IMR-90 (cell line): Measurements from ENCODE around the gene ASRGL1.

Source experiments
- BHLHE40 ChIP-seq: fragments of 150-350 bp; IDR thresholded peaks from 2 replicates; pipeline ENCODE4 v1.6.1; 2016; ENCODE audit warnings: mild to moderate bottlenecking, low read depth, low read length
- MXI1 ChIP-seq: IDR thresholded peaks from 2 replicates; pipeline ENCODE4 v1.6.1; 2012; ENCODE audit warnings: low read depth, mild to moderate bottlenecking, low read length, moderate library complexity, borderline replicate concordance
- POLR2A ChIP-seq: IDR thresholded peaks from 2 replicates; pipeline ENCODE4 v1.6.1; 2012; ENCODE audit warnings: mild to moderate bottlenecking, low read depth, low read length
- TF ChIP-seq, protein P1 (sequence below): conservative IDR thresholded peaks from 2 replicates; pipeline ENCODE4 v1.5.1; 2012; ENCODE audit warnings: mild to moderate bottlenecking, low read depth, low read length, improper control_type of control experiment
- TF ChIP-seq, protein P2 (sequence below): fragments of 150-350 bp; IDR thresholded peaks from 2 replicates; pipeline ENCODE4 v1.6.1; 2017; ENCODE audit warnings: mild to moderate bottlenecking, antibody characterized with exemption, low read length, low read depth

DNA sequence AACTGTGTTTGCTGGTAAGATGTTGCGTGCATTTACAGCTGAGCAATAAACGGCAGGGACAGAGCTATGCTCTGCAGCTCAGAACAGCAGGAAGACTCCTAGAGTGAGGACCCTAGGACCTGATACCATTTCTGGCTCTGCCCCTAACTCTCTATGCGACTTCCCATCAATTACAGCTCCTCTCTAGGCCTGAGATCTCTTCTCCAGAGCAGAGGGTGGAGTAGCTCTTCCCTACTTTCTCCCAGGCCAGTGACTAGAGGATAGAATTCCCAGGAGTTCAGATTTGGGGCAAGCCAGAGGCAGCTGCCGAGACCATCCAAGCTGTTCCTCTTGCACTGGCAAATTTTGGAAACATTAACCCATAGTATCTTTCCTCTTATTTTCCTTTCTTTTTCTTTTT lies 68.8 kb downstream of the ASRGL1 start:
- TF ChIP-seq, protein P1, sequence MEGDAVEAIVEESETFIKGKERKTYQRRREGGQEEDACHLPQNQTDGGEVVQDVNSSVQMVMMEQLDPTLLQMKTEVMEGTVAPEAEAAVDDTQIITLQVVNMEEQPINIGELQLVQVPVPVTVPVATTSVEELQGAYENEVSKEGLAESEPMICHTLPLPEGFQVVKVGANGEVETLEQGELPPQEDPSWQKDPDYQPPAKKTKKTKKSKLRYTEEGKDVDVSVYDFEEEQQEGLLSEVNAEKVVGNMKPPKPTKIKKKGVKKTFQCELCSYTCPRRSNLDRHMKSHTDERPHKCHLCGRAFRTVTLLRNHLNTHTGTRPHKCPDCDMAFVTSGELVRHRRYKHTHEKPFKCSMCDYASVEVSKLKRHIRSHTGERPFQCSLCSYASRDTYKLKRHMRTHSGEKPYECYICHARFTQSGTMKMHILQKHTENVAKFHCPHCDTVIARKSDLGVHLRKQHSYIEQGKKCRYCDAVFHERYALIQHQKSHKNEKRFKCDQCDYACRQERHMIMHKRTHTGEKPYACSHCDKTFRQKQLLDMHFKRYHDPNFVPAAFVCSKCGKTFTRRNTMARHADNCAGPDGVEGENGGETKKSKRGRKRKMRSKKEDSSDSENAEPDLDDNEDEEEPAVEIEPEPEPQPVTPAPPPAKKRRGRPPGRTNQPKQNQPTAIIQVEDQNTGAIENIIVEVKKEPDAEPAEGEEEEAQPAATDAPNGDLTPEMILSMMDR, result no peak
- TF ChIP-seq POLR2A, result no peak
- TF ChIP-seq BHLHE40, result no peak
- TF ChIP-seq, protein P2, sequence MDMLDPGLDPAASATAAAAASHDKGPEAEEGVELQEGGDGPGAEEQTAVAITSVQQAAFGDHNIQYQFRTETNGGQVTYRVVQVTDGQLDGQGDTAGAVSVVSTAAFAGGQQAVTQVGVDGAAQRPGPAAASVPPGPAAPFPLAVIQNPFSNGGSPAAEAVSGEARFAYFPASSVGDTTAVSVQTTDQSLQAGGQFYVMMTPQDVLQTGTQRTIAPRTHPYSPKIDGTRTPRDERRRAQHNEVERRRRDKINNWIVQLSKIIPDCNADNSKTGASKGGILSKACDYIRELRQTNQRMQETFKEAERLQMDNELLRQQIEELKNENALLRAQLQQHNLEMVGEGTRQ, result no peak
- TF ChIP-seq MXI1, result no peak
